HepG2 (cell line): Measurements from ENCODE around the gene RFC2. TPM values are rescaled to one million over a fixed set of nuclear protein-coding genes. Genes with fewer than 3 reads are reported as not detected.

Experiments
- CERS6 ChIP-seq: sonication (generic); formaldehyde crosslinking; IDR thresholded peaks from 2 replicates; pipeline ENCODE4 v1.5.0; 2020; ENCODE audit warnings: missing genetic modification reagents
- EED ChIP-seq: sonication (generic); formaldehyde crosslinking; IDR thresholded peaks from 2 replicates; pipeline ENCODE4 v1.5.0; 2020; ENCODE audit warnings: mild to moderate bottlenecking, missing genetic modification reagents
- ELF3 ChIP-seq: IDR thresholded peaks from 2 replicates; pipeline ENCODE4 v1.6.1; 2016; ENCODE audit warnings: missing genetic modification reagents, missing compliant biosample characterization
- ESRRA ChIP-seq: sonication (generic); formaldehyde crosslinking; IDR thresholded peaks from 2 replicates; pipeline ENCODE4 v1.5.1; 2020; ENCODE audit warnings: mild to moderate bottlenecking, low read depth, missing genetic modification reagents
- FOXO4 ChIP-seq: sonication (generic); formaldehyde crosslinking; conservative IDR thresholded peaks from 2 replicates; pipeline ENCODE4 v1.8.1; 2023; ENCODE audit warnings: missing genetic modification reagents
- IKZF5 ChIP-seq: IDR thresholded peaks from 2 replicates; pipeline ENCODE4 v1.6.1; 2018; ENCODE audit warnings: missing genetic modification reagents, mild to moderate bottlenecking, missing compliant biosample characterization
- MYNN ChIP-seq: sonication (generic); formaldehyde crosslinking; IDR thresholded peaks from 2 replicates; pipeline ENCODE4 v1.4.0; 2020; ENCODE audit warnings: mild to moderate bottlenecking, low read depth, missing genetic modification reagents
- PHF20 ChIP-seq: sonication (generic); formaldehyde crosslinking; IDR thresholded peaks from 2 replicates; pipeline ENCODE4 v1.5.0; 2020; ENCODE audit warnings: mild to moderate bottlenecking, missing genetic modification reagents
- PITX1 ChIP-seq: sonication (generic); formaldehyde crosslinking; IDR thresholded peaks from 2 replicates; pipeline ENCODE4 v1.5.1; 2020; ENCODE audit warnings: mild to moderate bottlenecking, missing genetic modification reagents
- POGK ChIP-seq: sonication (generic); formaldehyde crosslinking; conservative IDR thresholded peaks from 2 replicates; pipeline ENCODE4 v1.8.0; 2022; ENCODE audit warnings: mild to moderate bottlenecking, moderate library complexity, missing genetic modification reagents
- PREB ChIP-seq: sonication (generic); formaldehyde crosslinking; IDR thresholded peaks from 2 replicates; pipeline ENCODE4 v1.4.0; 2020; ENCODE audit warnings: missing genetic modification reagents
- RBFOX2 ChIP-seq: fragments of 200-400 bp; formaldehyde crosslinking; IDR thresholded peaks from 2 replicates; pipeline ENCODE4 v1.6.1; 2017; ENCODE audit warnings: low read depth, mild to moderate bottlenecking, low read length
- RXRA ChIP-seq: sonication (generic); formaldehyde crosslinking; IDR thresholded peaks from 2 replicates; pipeline ENCODE4 v1.5.1; 2020; ENCODE audit warnings: missing genetic modification reagents
- SIX4 ChIP-seq: sonication (generic); formaldehyde crosslinking; IDR thresholded peaks from 2 replicates; pipeline ENCODE4 v1.4.0; 2020; ENCODE audit warnings: missing genetic modification reagents
- SP2 ChIP-seq: sonication (generic); formaldehyde crosslinking; IDR thresholded peaks from 2 replicates; pipeline ENCODE4 v1.5.1; 2020; ENCODE audit warnings: mild to moderate bottlenecking, missing genetic modification reagents
- TRIM22 ChIP-seq: fragments of 450-650 bp; IDR thresholded peaks from 2 replicates; pipeline ENCODE4 v1.6.1; 2017
- TRIM24 ChIP-seq: sonication (generic); formaldehyde crosslinking; IDR thresholded peaks from 2 replicates; pipeline ENCODE4 v1.8.0; 2022; ENCODE audit warnings: mild to moderate bottlenecking, missing genetic modification reagents
- XRCC5 ChIP-seq: fragments of 200-400 bp; formaldehyde crosslinking; optimal IDR thresholded peaks from 2 replicates; pipeline ENCODE3; 2017; ENCODE audit warnings: mild to moderate bottlenecking, low read length
- YY1 ChIP-seq: IDR thresholded peaks from 2 replicates; pipeline ENCODE4 v1.6.1; 2011; ENCODE audit warnings: low read length, low read depth, moderate library complexity, mild to moderate bottlenecking; ENCODE audit not compliant: insufficient read depth, insufficient replicate concordance
- ZBTB26 ChIP-seq: IDR thresholded peaks from 2 replicates; pipeline ENCODE4 v1.6.1; 2016; ENCODE audit warnings: missing compliant biosample characterization, missing genetic modification reagents, borderline replicate concordance
- ZIK1 ChIP-seq: sonication (generic); formaldehyde crosslinking; IDR thresholded peaks from 2 replicates; pipeline ENCODE4 v1.5.0; 2020; ENCODE audit warnings: mild to moderate bottlenecking, low read depth, missing genetic modification reagents, borderline replicate concordance
- ZNF326 ChIP-seq: sonication (generic); formaldehyde crosslinking; IDR thresholded peaks from 2 replicates; pipeline ENCODE4 v1.4.0; 2020; ENCODE audit warnings: missing genetic modification reagents, borderline replicate concordance
- ZNF343 ChIP-seq: sonication (generic); formaldehyde crosslinking; IDR thresholded peaks from 2 replicates; pipeline ENCODE4 v1.4.0; 2020; ENCODE audit warnings: mild to moderate bottlenecking, missing genetic modification reagents
- polyA plus RNA-seq, 8 experiments: library from polyadenylated mRNA; depleted of rRNA in 3 of 8; stranded (reverse) in 7 of 8; unstranded in 1 of 8; fragments of >200 nt; fragmentation: Illumina TruSeq in 4 of 8; extraction: Trizol in 4 of 8; gene quantifications; 2 replicates each; pipeline versions ENCODE4 v1.2.1 to v1.2.3, GENCODE V29; 2011 to 2016; ENCODE audit warnings: low read depth in 4 of 8, missing spikeins in 1 of 8, mixed read lengths in 1 of 8; ENCODE audit not compliant: insufficient read depth in 1 of 8
- total RNA-seq, 5 experiments: library from RNA; depleted of rRNA; stranded (reverse); fragments of >200 nt; fragmentation: Illumina TruSeq; extraction: Trizol; gene quantifications; 2 replicates each; pipeline ENCODE4 v1.2.3, GENCODE V29; 2016; ENCODE audit warnings: low read depth in 1 of 5

The RFC2 gene
- total and polyA plus RNA-seq, 2 of the 13 experiments (the other 11 are each of a cell fraction or from before 2014, with no cell fraction given) = 14.6 to 43.5 TPM

GRCh38 chr7:74290553-74290950 lies 36.4 kb upstream of the RFC2 start (continued):
- TF ChIP-seq CERS6 (no peak), ZBTB26 (CRISPR knock-in tag) (no peak), ESRRA (CRISPR knock-in tag) (no peak), ZIK1 (CRISPR knock-in tag) (no peak), PREB (CRISPR knock-in tag) (no peak), IKZF5 (CRISPR knock-in tag) (no peak), SP2 (no peak), FOXO4 (CRISPR knock-in tag) (no peak), YY1 (no peak), PITX1 (CRISPR knock-in tag) (no peak), RBFOX2 (no peak), ZNF343 (CRISPR knock-in tag) (no peak), EED (CRISPR knock-in tag) (no peak), RXRA (CRISPR knock-in tag) (no peak), SIX4 (no peak), ELF3 (no peak), ZNF326 (CRISPR knock-in tag) (no peak), TRIM24 (no peak), PHF20 (no peak), POGK (CRISPR knock-in tag) (0 out of 2 replicates have a peak, but pooled peaks have one; percentile 24), MYNN (CRISPR knock-in tag) (no peak), TRIM22 (no peak), XRCC5 (peak; percentile 27)
